Cardiac fibroblast (primary cell): ENCODE measurements around the gene SNAP91.

Experiments used
- DNase-seq, 2 donors: peaks; one replicate each; pipeline versions ENCODE4 v3.0.0 to v3.0.0-alpha.2; 2010; ENCODE audit warnings: low read depth in 2 of 2
- H3K4me3 ChIP-seq, 2 donors: replicated peaks in 1 of 2; 1 replicate in 1 of 2; 2 replicates in 1 of 2; pipeline ENCODE4 v1.5.1; 2011; ENCODE audit warnings: low read depth in 2 of 2, low read length in 2 of 2, mild to moderate bottlenecking in 2 of 2, moderate library complexity in 1 of 2
- CTCF ChIP-seq: IDR thresholded peaks from one replicate; pipeline ENCODE4 v1.5.1; 2011; ENCODE audit warnings: low read depth, mild to moderate bottlenecking, low read length, inconsistent platforms

SNAP91 gene

GRCh38 chr6:83603551-83603950, 105.3 kb downstream of the SNAP91 start:
- H3K4me3 ChIP-seq, result no peak overlapping the region
- no peak for DNase-seq
- no peak for TF ChIP-seq CTCF

- no peak for TF ChIP-seq CTCF
- no peak overlapping the region for H3K4me3 ChIP-seq
- no peak for DNase-seq
Observed at GRCh38 chr6:83601119-83601518, 107.8 kb downstream of the SNAP91 start.

GRCh38 chr6:83600459-83600858, 108.4 kb downstream of the SNAP91 start:
- no peak overlapping the region for H3K4me3 ChIP-seq
- TF ChIP-seq CTCF, result no peak
- DNase-seq, result no peak

- TF ChIP-seq CTCF, result no peak
- DNase-seq, result no peak
- H3K4me3 ChIP-seq, result no peak overlapping the region
Observed at GRCh38 chr6:83597511-83597910, 111.4 kb downstream of the SNAP91 start.

- H3K4me3 ChIP-seq, result no peak overlapping the region
- DNase-seq, result no peak
- TF ChIP-seq CTCF, result no peak
Observed at GRCh38 chr6:83597051-83597450, 111.8 kb downstream of the SNAP91 start.

- no peak overlapping the region for H3K4me3 ChIP-seq
- TF ChIP-seq CTCF, result no peak
- DNase-seq, result no peak
Observed at GRCh38 chr6:83594941-83595340, 114.0 kb downstream of the SNAP91 start.

- no peak overlapping the region for H3K4me3 ChIP-seq
- TF ChIP-seq CTCF, result no peak
- DNase-seq, result no peak
Observed at GRCh38 chr6:83593395-83593785, 115.5 kb downstream of the SNAP91 start.
